CD4-positive, alpha-beta T cell (primary cell): ENCODE measurements around the gene DNAJC16. TPM values are rescaled to one million over a fixed set of nuclear protein-coding genes. Genes with fewer than 3 reads are reported as not detected.

Experiments
- ATAC-seq: fragments of 200-7000 bp; cut with Tn5 transposase; one replicate; pipeline ENCODE4 v1.10.0; 2022; ENCODE audit warnings: mild to moderate bottlenecking; ENCODE audit not compliant: poor library complexity
- CTCF ChIA-PET: fragments of 350-600 bp; sonication (Branson Sonifier 250); formaldehyde crosslinking; loops from one replicate; lab custom pipeline; 2021; ENCODE audit warnings: antibody characterized with exemption, inconsistent platforms; lab: Charles Lee
- POLR2A ChIA-PET: fragments of 350-600 bp; sonication (Branson Sonifier 250); formaldehyde crosslinking; loops from one replicate; lab custom pipeline; 2021; ENCODE audit warnings: antibody characterized with exemption, inconsistent platforms; lab: Charles Lee
- DNase-seq, 14 experiments: peaks; one replicate each; pipeline ENCODE4 v3.0.0-alpha.2; 2013 to 2020; ENCODE audit warnings: mixed read lengths in 2 of 14
- H3K27ac ChIP-seq, 2 donors: one replicate each; pipeline versions ENCODE4 v1.5.1 to v1.7.0; 2013; ENCODE audit warnings: low read length in 2 of 2, low read depth in 1 of 2, mild to moderate bottlenecking in 1 of 2
- H3K27me3 ChIP-seq, 2 experiments: 1 replicate in 1 of 2; 2 replicates in 1 of 2; pipeline versions ENCODE4 v1.6.1 to v1.7.0; 2013; ENCODE audit warnings: low read length in 2 of 2, control low read depth in 1 of 2, mild to moderate bottlenecking in 1 of 2, moderate library complexity in 1 of 2; ENCODE audit not compliant: insufficient read depth in 2 of 2, control insufficient read depth in 1 of 2
- H3K36me3 ChIP-seq: one replicate; pipeline ENCODE4 v1.6.1; 2013; ENCODE audit warnings: low read length, control low read depth; ENCODE audit not compliant: insufficient read depth
- H3K4me1 ChIP-seq: one replicate; pipeline ENCODE4 v1.6.1; 2013; ENCODE audit warnings: low read length, control low read depth; ENCODE audit not compliant: insufficient read depth
- H3K4me3 ChIP-seq: one replicate; pipeline ENCODE4 v1.5.1; 2013; ENCODE audit warnings: mild to moderate bottlenecking, low read length, moderate library complexity
- H3K9me3 ChIP-seq, 2 experiments: 1 replicate in 1 of 2; 2 replicates in 1 of 2; pipeline versions ENCODE4 v1.6.1 to v1.7.0; 2013; ENCODE audit warnings: low read length in 2 of 2, mild to moderate bottlenecking in 2 of 2, control low read depth in 1 of 2, moderate library complexity in 1 of 2; ENCODE audit not compliant: control insufficient read depth in 1 of 2, insufficient read depth in 1 of 2
- H3K27ac Mint-ChIP-seq: one replicate; pipeline ENCODE4 v1.8.0; 2020; ENCODE audit warnings: mixed read lengths
- H3K27me3 Mint-ChIP-seq: one replicate; pipeline ENCODE4 v1.8.0; 2021; ENCODE audit warnings: mixed read lengths
- H3K36me3 Mint-ChIP-seq: one replicate; pipeline ENCODE4 v1.8.0; 2021; ENCODE audit warnings: low read depth, mixed read lengths
- H3K4me1 Mint-ChIP-seq: one replicate; pipeline ENCODE4 v1.8.0; 2021; ENCODE audit warnings: low read depth, mixed read lengths
- H3K4me3 Mint-ChIP-seq: one replicate; pipeline ENCODE4 v1.8.0; 2020; ENCODE audit warnings: mild to moderate bottlenecking, mixed read lengths
- H3K9me3 Mint-ChIP-seq: one replicate; pipeline ENCODE4 v1.8.0; 2020; ENCODE audit warnings: mixed read lengths
- intact Hi-C, 2 experiments: fragments of 100-400 bp; cut with DNase I in 1 of 2; cut with micrococcal nuclease in 1 of 2; formaldehyde crosslinking; loops; one replicate each; pipeline versions ENCODE4 v1.15.1 to v1.9.0; 2023 to 2025; cut with DNase I, micrococcal nuclease
- total RNA-seq, 174 experiments: library from RNA in 2 of 174; stranded (reverse) in 2 of 174; gene quantifications; one replicate each; pipeline ENCODE4 v1.2.3 and lab custom pipeline; 2021 to 2026
- TF ChIP-seq, protein P1 (sequence below): fragments of 200-600 bp; IDR thresholded peaks from one replicate; pipeline ENCODE4 v1.8.0; 2022; ENCODE audit warnings: antibody characterized with exemption, mild to moderate bottlenecking

DNAJC16 gene
- total RNA-seq, 2 experiments from 2014 or later: 8.2 to 10.4 TPM

- ChIA-PET POLR2A (no interaction called here), CTCF (no interaction called here)
- H3K36me3 ChIP-seq: peaks cover 5% of the 10 kb centered on the region
- no peak overlapping the region for H3K27ac ChIP-seq
- H3K36me3 Mint-ChIP-seq: peaks cover 24% of the 10 kb centered on the region
- peaks cover 40% of the 10 kb centered on the region for H3K4me1 ChIP-seq
- H3K4me3 ChIP-seq: no peak overlapping the region
- H3K9me3 Mint-ChIP-seq: no peaks in the 10 kb centered on the region
- ATAC-seq: no peak
- TF ChIP-seq, protein P1, sequence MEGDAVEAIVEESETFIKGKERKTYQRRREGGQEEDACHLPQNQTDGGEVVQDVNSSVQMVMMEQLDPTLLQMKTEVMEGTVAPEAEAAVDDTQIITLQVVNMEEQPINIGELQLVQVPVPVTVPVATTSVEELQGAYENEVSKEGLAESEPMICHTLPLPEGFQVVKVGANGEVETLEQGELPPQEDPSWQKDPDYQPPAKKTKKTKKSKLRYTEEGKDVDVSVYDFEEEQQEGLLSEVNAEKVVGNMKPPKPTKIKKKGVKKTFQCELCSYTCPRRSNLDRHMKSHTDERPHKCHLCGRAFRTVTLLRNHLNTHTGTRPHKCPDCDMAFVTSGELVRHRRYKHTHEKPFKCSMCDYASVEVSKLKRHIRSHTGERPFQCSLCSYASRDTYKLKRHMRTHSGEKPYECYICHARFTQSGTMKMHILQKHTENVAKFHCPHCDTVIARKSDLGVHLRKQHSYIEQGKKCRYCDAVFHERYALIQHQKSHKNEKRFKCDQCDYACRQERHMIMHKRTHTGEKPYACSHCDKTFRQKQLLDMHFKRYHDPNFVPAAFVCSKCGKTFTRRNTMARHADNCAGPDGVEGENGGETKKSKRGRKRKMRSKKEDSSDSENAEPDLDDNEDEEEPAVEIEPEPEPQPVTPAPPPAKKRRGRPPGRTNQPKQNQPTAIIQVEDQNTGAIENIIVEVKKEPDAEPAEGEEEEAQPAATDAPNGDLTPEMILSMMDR: no peak
- no peaks in the 10 kb centered on the region for H3K9me3 ChIP-seq
- H3K4me3 Mint-ChIP-seq: peak overlapping the region; percentile 96
- peak overlapping the region; percentile 100 for H3K27ac Mint-ChIP-seq
- DNase-seq: peak in 1 of 14 experiments; percentile 35
- peaks cover 54% of the 10 kb centered on the region for H3K4me1 Mint-ChIP-seq
- no peaks in the 10 kb centered on the region for H3K27me3 Mint-ChIP-seq
- no peaks in the 10 kb centered on the region for H3K27me3 ChIP-seq
- intact Hi-C loops: loop anchor here (5.0 to 10.0 kb wide), 2 partner anchors 715 to 1382 kb away; partner anchors contain the start of gene CPLANE2 (in 1 of the 2)
Observed at GRCh38 chr1:15522551-15522950, 4.1 kb upstream of the DNAJC16 start.

- peak overlapping the region; percentile 56 for H3K4me3 ChIP-seq
- CTCF ChIA-PET: no interaction called here
- H3K4me1 Mint-ChIP-seq: peaks cover 61% of the 10 kb centered on the region
Observed at GRCh38 chr1:15523104-15524020, 3.3 kb upstream of the DNAJC16 start.

DNA sequence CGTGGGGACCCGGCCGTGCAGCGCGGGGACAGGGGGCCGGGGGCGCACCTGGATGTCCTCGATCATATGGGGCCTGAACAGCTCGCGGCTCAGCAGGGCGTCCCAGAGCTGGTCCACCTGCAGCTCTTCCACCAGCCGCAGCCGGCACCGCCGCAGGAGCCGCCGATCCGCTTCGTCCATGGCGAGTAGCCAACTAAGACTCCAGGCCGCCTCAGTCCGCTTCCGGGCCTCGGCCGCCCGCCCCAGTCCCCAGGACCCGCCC, 2.7 kb upstream of the DNAJC16 start, which contains the start of gene CASP9:
Gene CASP9 (minus strand): TSS at position 195 of the 262 bp plus-strand sequence. CDS start 15 bp downstream, at position 180.
- H3K36me3 Mint-ChIP-seq: peaks cover 17% of the 10 kb centered on the region

More at GRCh38 chr1:15523104-15524020, 3.3 kb upstream of the DNAJC16 start:
- H3K9me3 Mint-ChIP-seq: no peaks in the 10 kb centered on the region
- H3K36me3 Mint-ChIP-seq: peaks cover 18% of the 10 kb centered on the region
- peak in 2 of 14 experiments; percentile 10 to 37 for DNase-seq
- H3K4me3 Mint-ChIP-seq: peak overlapping the region; percentile 96
- H3K27me3 Mint-ChIP-seq: no peaks in the 10 kb centered on the region
- no peak for ATAC-seq
- no peaks in the 10 kb centered on the region for H3K36me3 ChIP-seq
- peak overlapping the region; percentile 100 for H3K27ac Mint-ChIP-seq
- H3K27ac ChIP-seq: peak overlapping the region; percentile 56 to 94
- no peaks in the 10 kb centered on the region for H3K27me3 ChIP-seq
- POLR2A ChIA-PET: interaction anchor here (0.6 to 1.0 kb wide), 5 partner anchors 80 to 380 kb away, joined by 3 to 4 read pairs (median 3); partner anchors contain the start of genes CTRC and SPEN
- TF ChIP-seq, protein P1: no peak
- H3K4me1 ChIP-seq: peaks cover 47% of the 10 kb centered on the region
- H3K9me3 ChIP-seq: no peaks in the 10 kb centered on the region
- intact Hi-C loops: loop anchor here (2.0 to 10.0 kb wide), 3 partner anchors 115 to 1381 kb away; partner anchors contain the start of genes CPLANE2 (in 1 of the 2) and EFHD2 (in 1 of the 2)

More for the DNA sequence above, 2.7 kb upstream of the DNAJC16 start, which contains the start of gene CASP9:
- peaks cover 63% of the 10 kb centered on the region for H3K4me1 Mint-ChIP-seq
- Histone ChIP-seq H3K27me3 (no peaks in the 10 kb centered on the region), H3K4me1 (peaks cover 47% of the 10 kb centered on the region), H3K36me3 (no peaks in the 10 kb centered on the region), H3K9me3 (no peaks in the 10 kb centered on the region), H3K27ac (peak within 1 kb of the TSS; percentile 94 to 99), H3K4me3 (peak within 1 kb of the TSS; percentile 64)
- H3K9me3 Mint-ChIP-seq: no peaks in the 10 kb centered on the region
- DNase-seq (no peak), ATAC-seq (no peak)
- peak within 1 kb of the TSS; percentile 100 for H3K27ac Mint-ChIP-seq
- intact Hi-C loops: loop anchor here (2.0 to 10.0 kb wide), 3 partner anchors 115 to 1381 kb away; partner anchors contain the start of genes CPLANE2 (in 1 of the 2) and EFHD2 (in 1 of the 2)
- ChIA-PET CTCF (no interaction called here), POLR2A (interaction anchor here (0.6 to 1.0 kb wide), 4 partner anchors 86 to 381 kb away, joined by 3 to 4 read pairs (median 3); partner anchors contain the start of genes CTRC and SPEN)
- TF ChIP-seq, protein P1: no peak
- H3K27me3 Mint-ChIP-seq: no peaks in the 10 kb centered on the region
- H3K4me3 Mint-ChIP-seq: peak within 1 kb of the TSS; percentile 96
